GM23338 (cell line): ENCODE measurements around the gene SORCS2. TPM values are rescaled to one million over a fixed set of nuclear protein-coding genes. Genes with fewer than 3 reads are reported as not detected.

Experiments
- ATAC-seq: fragments of 200-7000 bp; cut with Tn5 transposase; 3 replicates; pipeline ENCODE4 v1.9.1; 2020
- DNase-seq: peaks from one replicate; pipeline ENCODE4 v3.0.0-alpha.2; 2015; ENCODE audit warnings: low spot score
- H2AFZ ChIP-seq: fragments of 200-600 bp; sonication (generic); 2 replicates; pipeline ENCODE4 v1.8.0; 2016; ENCODE audit warnings: antibody characterized with exemption, mild to moderate bottlenecking, moderate library complexity
- H3F3A ChIP-seq: fragments of 200-600 bp; sonication (generic); replicated peaks from 2 replicates; pipeline ENCODE4 v1.8.0; 2017; ENCODE audit warnings: antibody characterized with exemption, mixed run types, low read depth
- H3K27ac ChIP-seq: fragments of 200-600 bp; sonication (generic); 2 replicates; pipeline ENCODE4 v1.6.1; 2016; ENCODE audit warnings: low read depth
- H3K27me3 ChIP-seq: fragments of 200-600 bp; sonication (generic); 2 replicates; pipeline ENCODE4 v1.8.0; 2016; ENCODE audit warnings: mild to moderate bottlenecking, mixed run types, moderate library complexity; ENCODE audit not compliant: insufficient read depth
- H3K36me3 ChIP-seq: fragments of 200-600 bp; sonication (generic); 2 replicates; pipeline ENCODE4 v1.8.0; 2016; ENCODE audit warnings: mild to moderate bottlenecking; ENCODE audit not compliant: insufficient read depth
- H3K4me1 ChIP-seq: fragments of 200-600 bp; sonication (generic); 2 replicates; pipeline ENCODE4 v1.8.0; 2016; ENCODE audit warnings: mild to moderate bottlenecking, moderate library complexity; ENCODE audit not compliant: insufficient read depth
- H3K4me2 ChIP-seq: fragments of 200-600 bp; sonication (generic); 2 replicates; pipeline ENCODE4 v1.7.1; 2017; ENCODE audit warnings: mixed run types
- H3K4me3 ChIP-seq: fragments of 200-600 bp; sonication (generic); 2 replicates; pipeline ENCODE4 v1.6.1; 2016; ENCODE audit warnings: mixed run types
- H3K79me2 ChIP-seq: fragments of 200-600 bp; sonication (generic); replicated peaks from 2 replicates; pipeline ENCODE4 v1.8.0; 2017; ENCODE audit warnings: mild to moderate bottlenecking; ENCODE audit not compliant: insufficient read depth
- H3K9me2 ChIP-seq: fragments of 200-600 bp; sonication (generic); 2 replicates; pipeline ENCODE4 v1.8.0; 2017; ENCODE audit not compliant: insufficient read depth
- H4K20me1 ChIP-seq: fragments of 200-600 bp; sonication (generic); replicated peaks from 2 replicates; pipeline ENCODE4 v1.8.0; 2017; ENCODE audit warnings: mild to moderate bottlenecking; ENCODE audit not compliant: insufficient read depth
- H3K27ac Mint-ChIP-seq: 2 replicates; pipeline ENCODE4 v1.8.0; 2020; ENCODE audit warnings: inconsistent platforms, mild to moderate bottlenecking, moderate library complexity, mixed read lengths
- H3K27me3 Mint-ChIP-seq: 3 replicates; pipeline ENCODE4 v1.8.0; 2022; ENCODE audit warnings: low read depth, mild to moderate bottlenecking, moderate library complexity, mixed read lengths, inconsistent platforms; ENCODE audit not compliant: insufficient read depth, poor library complexity
- H3K36me3 Mint-ChIP-seq: 3 replicates; pipeline ENCODE4 v1.8.0; 2021; ENCODE audit warnings: low read depth, mild to moderate bottlenecking, inconsistent platforms, moderate library complexity, mixed read lengths
- H3K4me1 Mint-ChIP-seq: 3 replicates; pipeline ENCODE4 v1.8.0; 2020; ENCODE audit warnings: mild to moderate bottlenecking, inconsistent platforms, mixed read lengths
- H3K4me3 Mint-ChIP-seq: 3 replicates; pipeline ENCODE4 v1.8.0; 2021; ENCODE audit warnings: moderate library complexity, mild to moderate bottlenecking, inconsistent platforms, mixed read lengths
- H3K9me3 Mint-ChIP-seq: 3 replicates; pipeline ENCODE4 v1.8.0; 2020; ENCODE audit warnings: moderate library complexity, mild to moderate bottlenecking, inconsistent platforms, mixed read lengths
- CTCF ChIP-seq, 2 experiments: fragments of 200-600 bp in 1 of 2; sonication (generic) in 1 of 2; conservative IDR thresholded peaks; 2 replicates each; pipeline versions ENCODE4 v1.5.1 to v1.6.1; 2016 to 2017; ENCODE audit warnings: antibody characterized with exemption in 2 of 2, low read depth in 2 of 2, mild to moderate bottlenecking in 2 of 2, moderate library complexity in 1 of 2
- ETS1 ChIP-seq: IDR thresholded peaks from 2 replicates; pipeline ENCODE4 v1.6.1; 2016; ENCODE audit warnings: antibody characterized with exemption
- NANOG ChIP-seq: IDR thresholded peaks from 2 replicates; pipeline ENCODE4 v1.6.1; 2016; ENCODE audit warnings: antibody characterized with exemption, borderline replicate concordance
- POLR2AphosphoS5 ChIP-seq: IDR thresholded peaks from 2 replicates; pipeline ENCODE4 v1.6.1; 2016; ENCODE audit warnings: antibody characterized with exemption, low read depth
- STAT1 ChIP-seq: IDR thresholded peaks from one replicate; pipeline ENCODE4 v1.6.1; 2016; ENCODE audit warnings: antibody characterized with exemption; ENCODE audit not compliant: unreplicated experiment
- ZNF114 ChIP-seq: fragments of 250-450 bp; sonication (Bioruptor Pico); IDR thresholded peaks from 2 replicates; pipeline ENCODE4 v1.5.0; 2020; ENCODE audit warnings: mild to moderate bottlenecking, moderate library complexity
- ZNF462 ChIP-seq: fragments of 250-450 bp; sonication (Bioruptor Pico); IDR thresholded peaks from 2 replicates; pipeline ENCODE4 v1.5.0; 2020; ENCODE audit warnings: mild to moderate bottlenecking, moderate library complexity
- polyA plus RNA-seq: library from polyadenylated mRNA; unstranded; fragments of >200 nt; fragmentation: Nextera tagmentation; extraction: Ambion mirVana; gene quantifications from 2 replicates; pipeline ENCODE4 v1.2.1, GENCODE V29; 2016
- total RNA-seq: library from RNA; depleted of rRNA; stranded (reverse); fragments of >200 nt; shearing (Covaris generic); gene quantifications from 2 replicates; pipeline ENCODE4 v1.2.3, GENCODE V29; 2014

The SORCS2 gene
- total and polyA plus RNA-seq, 2 experiments from 2014 or later, result 0.47 to 2.4 TPM

- no peaks in the 10 kb centered on the region for H3K4me1 ChIP-seq
- H3K9me2 ChIP-seq, result no peaks in the 10 kb centered on the region
- no peaks in the 10 kb centered on the region for H3F3A ChIP-seq
- ATAC-seq, result no peak
- Mint-ChIP-seq H3K4me3 (no peak overlapping the region), H3K36me3 (no peaks in the 10 kb centered on the region; the same call in 2 of the 3 replicates), H3K27ac (no peak overlapping the region), H3K4me1 (peaks cover 17% of the 10 kb centered on the region), H3K27me3 (peaks cover 13% of the 10 kb centered on the region), H3K9me3 (peaks cover 9% of the 10 kb centered on the region; the same call in 2 of the 3 replicates)
- H3K27me3 ChIP-seq, result no peaks in the 10 kb centered on the region
- DNase-seq, result no peak
- H2AFZ ChIP-seq, result no peak overlapping the region
- H3K79me2 ChIP-seq, result no peaks in the 10 kb centered on the region
- no peaks in the 10 kb centered on the region for H4K20me1 ChIP-seq
- H3K4me2 ChIP-seq, result no peak overlapping the region
- H3K36me3 ChIP-seq, result no peaks in the 10 kb centered on the region; the same call in 1 of the 2 replicates
- TF ChIP-seq STAT1 (no peak), ETS1 (no peak), NANOG (no peak), ZNF114 (no peak)
- H3K4me3 ChIP-seq, result no peak overlapping the region
- no peak overlapping the region for H3K27ac ChIP-seq
Observed at GRCh38 chr4:7208509-7209451, 16.4 kb downstream of the SORCS2 start.

GRCh38 chr4:7209699-7210098 is 17.4 kb downstream of the SORCS2 start:
- Histone ChIP-seq H4K20me1 (no peaks in the 10 kb centered on the region), H2AFZ (no peak overlapping the region), H3F3A (no peaks in the 10 kb centered on the region), H3K4me3 (no peak overlapping the region), H3K27me3 (no peaks in the 10 kb centered on the region), H3K9me2 (no peaks in the 10 kb centered on the region), H3K36me3 (no peaks in the 10 kb centered on the region; the same call in 1 of the 2 replicates), H3K27ac (no peak overlapping the region), H3K4me1 (no peaks in the 10 kb centered on the region), H3K79me2 (no peaks in the 10 kb centered on the region), H3K4me2 (no peak overlapping the region)
- peaks cover 17% of the 10 kb centered on the region for H3K4me1 Mint-ChIP-seq
- H3K36me3 Mint-ChIP-seq, result peaks cover 4% of the 10 kb centered on the region; the same call in 1 of the 3 replicates
- peaks cover 14% of the 10 kb centered on the region for H3K27me3 Mint-ChIP-seq
- H3K9me3 Mint-ChIP-seq, result peaks cover 17% of the 10 kb centered on the region
- ATAC-seq (no peak), DNase-seq (no peak)
- no peak overlapping the region; the same call in 2 of the 3 replicates for H3K4me3 Mint-ChIP-seq
- no peak overlapping the region for H3K27ac Mint-ChIP-seq
- TF ChIP-seq POLR2AphosphoS5, result no peak
- no peak for TF ChIP-seq CTCF (conservative IDR thresholded peaks at IDR 0.05; ENCODE audit: low read depth in 2 of 2)
- TF ChIP-seq ETS1, result no peak
- TF ChIP-seq ZNF462 (CRISPR knock-in tag), result no peak
- no peak for TF ChIP-seq STAT1
